ENCODE data around the gene SMIM32. TPM values are rescaled to one million over a fixed set of nuclear protein-coding genes. Genes with fewer than 3 reads are reported as not detected.

SMIM32 gene
- total and polyA plus RNA-seq, 3 experiments from 2014 or later, result not detected

- H3K27ac ChIP-seq (ENCODE audit: low read depth, low read length), result no peak overlapping the region
- DNase-seq, result no peak
- Mint-ChIP-seq H3K9me3 (peaks cover 0 to 5% (median 0%) of the 10 kb centered on the region in 5 donors), H3K27me3 (peaks cover 20 to 22% of the 10 kb centered on the region in 2 donors), H3K4me1 (no peaks in the 10 kb centered on the region), H3K27ac (no peak overlapping the region), H3K36me3 (no peaks in the 10 kb centered on the region), H3K4me3 (no peak overlapping the region)
- H3K36me3 ChIP-seq (ENCODE audit: insufficient read depth, low read length), result no peaks in the 10 kb centered on the region
- H3K4me3 ChIP-seq (ENCODE audit: low read length), result no peak overlapping the region
- H3K9me3 ChIP-seq (ENCODE audit: low read length), result no peaks in the 10 kb centered on the region
- no peaks in the 10 kb centered on the region for H3K4me1 ChIP-seq (ENCODE audit: insufficient read depth, low read length)
- ChIA-PET POLR2A (no interaction called here), CTCF (no interaction called here)
- H3K27me3 ChIP-seq (ENCODE audit: insufficient read depth, low read length, poor library complexity, severe bottlenecking), result no peaks in the 10 kb centered on the region
Measured at GRCh38 chr5:136205061-136205702, 12.2 kb upstream of the SMIM32 start.

- H3K27me3 ChIP-seq (ENCODE audit: insufficient read depth, low read length, poor library complexity, severe bottlenecking), result no peaks in the 10 kb centered on the region
- POLR2A ChIA-PET, result no interaction called here
- no peaks in the 10 kb centered on the region for H3K4me1 ChIP-seq (ENCODE audit: insufficient read depth, low read length)
- no peaks in the 10 kb centered on the region for H3K36me3 ChIP-seq (ENCODE audit: insufficient read depth, low read length)
- Mint-ChIP-seq H3K9me3 (peaks cover 0 to 5% (median 0%) of the 10 kb centered on the region in 5 donors), H3K36me3 (no peaks in the 10 kb centered on the region), H3K4me1 (no peaks in the 10 kb centered on the region), H3K27ac (no peak overlapping the region), H3K4me3 (no peak overlapping the region), H3K27me3 (peaks cover 11 to 15% of the 10 kb centered on the region in 2 donors)
- no peak overlapping the region for H3K4me3 ChIP-seq (ENCODE audit: low read length)
- H3K27ac ChIP-seq (ENCODE audit: low read depth, low read length), result no peak overlapping the region
- DNase-seq, result no peak
- no peaks in the 10 kb centered on the region for H3K9me3 ChIP-seq (ENCODE audit: low read length)
- CTCF ChIA-PET, result no interaction called here
Measured at GRCh38 chr5:136203303-136203922, 10.5 kb upstream of the SMIM32 start.

GRCh38 chr5:136202469-136203205 is 9.7 kb upstream of the SMIM32 start:
- CTCF ChIA-PET, result no interaction called here
- H3K9me3 ChIP-seq (ENCODE audit: low read length), result no peaks in the 10 kb centered on the region
- H3K4me3 ChIP-seq (ENCODE audit: low read length), result no peak overlapping the region
- H3K27ac ChIP-seq (ENCODE audit: low read depth, low read length), result no peak overlapping the region
- Mint-ChIP-seq H3K4me1 (no peaks in the 10 kb centered on the region), H3K27ac (no peak overlapping the region), H3K27me3 (peaks cover 11 to 16% of the 10 kb centered on the region in 2 donors), H3K9me3 (peaks cover 0 to 3% (median 0%) of the 10 kb centered on the region in 5 donors), H3K36me3 (no peaks in the 10 kb centered on the region), H3K4me3 (no peak overlapping the region)
- POLR2A ChIA-PET, result no interaction called here
- no peaks in the 10 kb centered on the region for H3K27me3 ChIP-seq (ENCODE audit: insufficient read depth, low read length, poor library complexity, severe bottlenecking)
- no peak for DNase-seq
- no peaks in the 10 kb centered on the region for H3K36me3 ChIP-seq (ENCODE audit: insufficient read depth, low read length)
- no peaks in the 10 kb centered on the region for H3K4me1 ChIP-seq (ENCODE audit: insufficient read depth, low read length)

- Mint-ChIP-seq H3K4me3 (no peak overlapping the region), H3K9me3 (peaks cover 0 to 3% (median 0%) of the 10 kb centered on the region in 5 donors), H3K27me3 (peaks cover 13 to 24% of the 10 kb centered on the region in 2 donors), H3K27ac (no peak overlapping the region), H3K4me1 (no peaks in the 10 kb centered on the region), H3K36me3 (no peaks in the 10 kb centered on the region)
- Histone ChIP-seq H3K9me3 (ENCODE audit: low read length) (no peaks in the 10 kb centered on the region), H3K27ac (ENCODE audit: low read depth, low read length) (no peak overlapping the region), H3K36me3 (ENCODE audit: insufficient read depth, low read length) (no peaks in the 10 kb centered on the region), H3K4me3 (ENCODE audit: low read length) (no peak overlapping the region), H3K4me1 (ENCODE audit: insufficient read depth, low read length) (no peaks in the 10 kb centered on the region), H3K27me3 (ENCODE audit: insufficient read depth, low read length, poor library complexity, severe bottlenecking) (no peaks in the 10 kb centered on the region)
- no peak for DNase-seq
- POLR2A ChIA-PET, result no interaction called here
- CTCF ChIA-PET, result no interaction called here
Measured at GRCh38 chr5:136201870-136202269, 8.9 kb upstream of the SMIM32 start.

GRCh38 chr5:136200761-136201160 is 7.8 kb upstream of the SMIM32 start:
- Mint-ChIP-seq H3K4me1 (no peaks in the 10 kb centered on the region), H3K4me3 (no peak overlapping the region), H3K27ac (no peak overlapping the region), H3K36me3 (no peaks in the 10 kb centered on the region), H3K9me3 (peaks cover 0 to 3% (median 0%) of the 10 kb centered on the region in 5 donors), H3K27me3 (peaks cover 14 to 33% of the 10 kb centered on the region in 2 donors)
- no peak overlapping the region for H3K27ac ChIP-seq (ENCODE audit: low read depth, low read length)
- no peaks in the 10 kb centered on the region for H3K4me1 ChIP-seq (ENCODE audit: insufficient read depth, low read length)
- no peak overlapping the region for H3K4me3 ChIP-seq (ENCODE audit: low read length)
- POLR2A ChIA-PET, result no interaction called here
- H3K27me3 ChIP-seq (ENCODE audit: insufficient read depth, low read length, poor library complexity, severe bottlenecking), result no peaks in the 10 kb centered on the region
- no peaks in the 10 kb centered on the region for H3K9me3 ChIP-seq (ENCODE audit: low read length)
- no peaks in the 10 kb centered on the region for H3K36me3 ChIP-seq (ENCODE audit: insufficient read depth, low read length)
- DNase-seq, result no peak
- CTCF ChIA-PET, result no interaction called here

GRCh38 chr5:136200130-136200529 is 7.2 kb upstream of the SMIM32 start:
- POLR2A ChIA-PET, result no interaction called here
- Histone ChIP-seq H3K4me1 (ENCODE audit: insufficient read depth, low read length) (no peaks in the 10 kb centered on the region), H3K9me3 (ENCODE audit: low read length) (no peaks in the 10 kb centered on the region), H3K27ac (ENCODE audit: low read depth, low read length) (no peak overlapping the region), H3K27me3 (ENCODE audit: insufficient read depth, low read length, poor library complexity, severe bottlenecking) (no peaks in the 10 kb centered on the region), H3K4me3 (ENCODE audit: low read length) (no peak overlapping the region), H3K36me3 (ENCODE audit: insufficient read depth, low read length) (no peaks in the 10 kb centered on the region)
- Mint-ChIP-seq H3K27me3 (peaks cover 17 to 39% of the 10 kb centered on the region in 2 donors), H3K27ac (no peak overlapping the region), H3K9me3 (no peaks in the 10 kb centered on the region), H3K4me3 (no peak overlapping the region), H3K36me3 (no peaks in the 10 kb centered on the region), H3K4me1 (no peaks in the 10 kb centered on the region)
- no peak for DNase-seq
- CTCF ChIA-PET, result no interaction called here

GRCh38 chr5:136199408-136199807 is 6.4 kb upstream of the SMIM32 start:
- H3K9me3 Mint-ChIP-seq, result no peaks in the 10 kb centered on the region
- Histone ChIP-seq H3K4me1 (ENCODE audit: insufficient read depth, low read length) (no peaks in the 10 kb centered on the region), H3K27me3 (ENCODE audit: insufficient read depth, low read length, poor library complexity, severe bottlenecking) (no peaks in the 10 kb centered on the region), H3K4me3 (ENCODE audit: low read length) (no peak overlapping the region), H3K9me3 (ENCODE audit: low read length) (no peaks in the 10 kb centered on the region), H3K36me3 (ENCODE audit: insufficient read depth, low read length) (no peaks in the 10 kb centered on the region), H3K27ac (ENCODE audit: low read depth, low read length) (no peak overlapping the region)
- POLR2A ChIA-PET, result no interaction called here
- no peaks in the 10 kb centered on the region for H3K36me3 Mint-ChIP-seq
- H3K27ac Mint-ChIP-seq, result peak overlapping the region in 1 of 8 donors; percentile 41
- CTCF ChIA-PET, result no interaction called here
- H3K27me3 Mint-ChIP-seq, result peaks cover 19 to 46% of the 10 kb centered on the region in 2 donors
- no peak for DNase-seq
- H3K4me1 Mint-ChIP-seq, result no peaks in the 10 kb centered on the region
- no peak overlapping the region for H3K4me3 Mint-ChIP-seq

GRCh38 chr5:136198453-136198852 is 5.5 kb upstream of the SMIM32 start:
- no peak for DNase-seq
- Histone ChIP-seq H3K4me3 (ENCODE audit: low read length) (no peak overlapping the region), H3K36me3 (ENCODE audit: insufficient read depth, low read length) (no peaks in the 10 kb centered on the region), H3K27ac (ENCODE audit: low read depth, low read length) (no peak overlapping the region), H3K9me3 (ENCODE audit: low read length) (no peaks in the 10 kb centered on the region), H3K27me3 (ENCODE audit: insufficient read depth, low read length, poor library complexity, severe bottlenecking) (no peaks in the 10 kb centered on the region), H3K4me1 (ENCODE audit: insufficient read depth, low read length) (no peaks in the 10 kb centered on the region)
- CTCF ChIA-PET, result no interaction called here
- POLR2A ChIA-PET, result no interaction called here
- peaks cover 27 to 48% of the 10 kb centered on the region in 2 donors for H3K27me3 Mint-ChIP-seq
- no peak overlapping the region for H3K27ac Mint-ChIP-seq
- no peak overlapping the region for H3K4me3 Mint-ChIP-seq
- H3K4me1 Mint-ChIP-seq, result peaks cover 0 to 6% (median 5%) of the 10 kb centered on the region in 3 donors
- no peaks in the 10 kb centered on the region for H3K9me3 Mint-ChIP-seq
- H3K36me3 Mint-ChIP-seq, result no peaks in the 10 kb centered on the region
